Tongue (tissue), 3 donors: ENCODE data around the gene SLC4A1. TPM values are rescaled to one million over a fixed set of nuclear protein-coding genes. Genes with fewer than 3 reads are reported as not detected.

Source experiments
- DNase-seq: peaks from one replicate; pipeline ENCODE4 v3.0.0-alpha.2; 2015
- small RNA-seq: library from RNA; depleted of rRNA; stranded (forward); fragments of <200 nt; gene quantifications from one replicate; pipeline ENCODE3, GENCODE V24; 2014; ENCODE audit warnings: low replicate concordance
- total RNA-seq: library from RNA; depleted of rRNA; stranded (reverse); fragments of >200 nt; gene quantifications from one replicate; pipeline ENCODE4 v1.2.3, GENCODE V29; 2014

The SLC4A1 gene
- total RNA-seq, 1 donor from 2014 or later: 27.7 TPM

- DNase-seq: no peak
These were observed 61.7 kb downstream of the SLC4A1 start for GRCh38 chr17:44205962-44206824.

GRCh38 chr17:44204441-44204882 lies 63.5 kb downstream of the SLC4A1 start:
- no peak for DNase-seq

- DNase-seq: peak; percentile 74
These were observed 64.0 kb downstream of the SLC4A1 start for GRCh38 chr17:44203731-44204440.

GRCh38 chr17:44202756-44203155 lies 65.2 kb downstream of the SLC4A1 start:
- DNase-seq: no peak

GRCh38 chr17:44200478-44201155 lies 67.3 kb downstream of the SLC4A1 start:
- DNase-seq: no peak

- DNase-seq: peak; percentile 99
These were observed 68.1 kb downstream of the SLC4A1 start, which contains the start of gene ATXN7L3 for GRCh38 chr17:44199553-44200477. TSS of gene ATXN7L3 (minus strand) at chr17:44199884. CDS start at chr17:44198070, 1,814 bp downstream.

- DNase-seq: peak; percentile 75
These were observed 69.0 kb downstream of the SLC4A1 start for GRCh38 chr17:44198721-44199552.

Small RNA genes within 50 kb of the gene (small RNA-seq; reads per million reads assigned to genes)
- gene MIR6782: not detected
- gene RF00012: not detected
- not detected for gene RN7SL507P
- gene RNU6-453P: not detected

Other genes starting within 250 kb of the SLC4A1 start
- 22.6 TPM for gene LSM12, start 201.5 kb downstream of the SLC4A1 start, total RNA-seq
- 7.8 TPM for gene G6PC3, start 197.4 kb downstream of the SLC4A1 start, total RNA-seq
- gene HDAC5, start 144.5 kb downstream of the SLC4A1 start, total RNA-seq: 127 TPM
- gene HROB, start 126.2 kb downstream of the SLC4A1 start, total RNA-seq: 0.82 TPM
- 18.0 TPM for gene ASB16, start 97.4 kb downstream of the SLC4A1 start, total RNA-seq
- gene TMUB2, start 81.2 kb downstream of the SLC4A1 start, total RNA-seq: 29.6 TPM
- 34.5 TPM for gene ATXN7L3, start 68.3 kb downstream of the SLC4A1 start, total RNA-seq
- gene UBTF, start 48.5 kb downstream of the SLC4A1 start, total RNA-seq: 85.4 TPM
- 5.9 TPM for gene RUNDC3A, start 40.5 kb upstream of the SLC4A1 start, total RNA-seq
- 44.7 TPM for gene SLC25A39, start 56.7 kb upstream of the SLC4A1 start, total RNA-seq
- gene GRN, start 77.2 kb upstream of the SLC4A1 start, total RNA-seq: 137 TPM
- 9.9 TPM for gene FAM171A2, start 95.7 kb upstream of the SLC4A1 start, total RNA-seq
- gene ITGA2B, start 121.5 kb upstream of the SLC4A1 start, total RNA-seq: 3.8 TPM
- gene GPATCH8, start 235.3 kb upstream of the SLC4A1 start, total RNA-seq: 47.1 TPM